ENCODE data around the gene IL25.

DNA sequence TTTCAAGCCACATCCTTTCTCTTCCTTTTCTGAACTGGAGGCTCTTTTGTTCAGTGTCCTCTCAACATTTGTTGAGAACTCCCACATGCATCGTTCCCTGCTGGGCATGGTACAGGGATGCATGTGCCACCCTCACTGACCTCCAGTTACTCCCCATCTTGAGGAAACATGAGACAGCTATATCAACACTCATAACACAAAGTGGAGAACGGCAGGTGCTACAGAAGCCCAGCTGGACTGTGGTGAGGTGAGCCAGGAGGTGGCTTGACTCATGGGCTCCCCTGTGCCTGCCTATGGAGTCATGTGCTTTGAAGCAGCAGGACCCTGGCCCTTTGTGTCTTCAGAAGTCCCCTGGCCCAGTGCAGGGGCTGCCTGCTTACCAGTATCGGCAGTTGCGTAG is 25.7 kb downstream of the IL25 start:
- TF ChIP-seq, protein P1, sequence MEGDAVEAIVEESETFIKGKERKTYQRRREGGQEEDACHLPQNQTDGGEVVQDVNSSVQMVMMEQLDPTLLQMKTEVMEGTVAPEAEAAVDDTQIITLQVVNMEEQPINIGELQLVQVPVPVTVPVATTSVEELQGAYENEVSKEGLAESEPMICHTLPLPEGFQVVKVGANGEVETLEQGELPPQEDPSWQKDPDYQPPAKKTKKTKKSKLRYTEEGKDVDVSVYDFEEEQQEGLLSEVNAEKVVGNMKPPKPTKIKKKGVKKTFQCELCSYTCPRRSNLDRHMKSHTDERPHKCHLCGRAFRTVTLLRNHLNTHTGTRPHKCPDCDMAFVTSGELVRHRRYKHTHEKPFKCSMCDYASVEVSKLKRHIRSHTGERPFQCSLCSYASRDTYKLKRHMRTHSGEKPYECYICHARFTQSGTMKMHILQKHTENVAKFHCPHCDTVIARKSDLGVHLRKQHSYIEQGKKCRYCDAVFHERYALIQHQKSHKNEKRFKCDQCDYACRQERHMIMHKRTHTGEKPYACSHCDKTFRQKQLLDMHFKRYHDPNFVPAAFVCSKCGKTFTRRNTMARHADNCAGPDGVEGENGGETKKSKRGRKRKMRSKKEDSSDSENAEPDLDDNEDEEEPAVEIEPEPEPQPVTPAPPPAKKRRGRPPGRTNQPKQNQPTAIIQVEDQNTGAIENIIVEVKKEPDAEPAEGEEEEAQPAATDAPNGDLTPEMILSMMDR (conservative IDR thresholded peaks at IDR 0.05; ENCODE audit: low read depth, low read length), result no peak
- TF ChIP-seq CHD1 (IDR thresholded peaks at IDR 0.05; ENCODE audit: low read depth, low read length) (no peak), POLR2A (IDR thresholded peaks at IDR 0.05; ENCODE audit: low read depth, low read length) (no peak), SMC3 (IDR thresholded peaks at IDR 0.05; ENCODE audit: low read depth, low read length) (no peak), MXI1 (IDR thresholded peaks at IDR 0.05; ENCODE audit: borderline replicate concordance, low read depth, low read length) (no peak), MAFK (IDR thresholded peaks at IDR 0.05; ENCODE audit: low read depth, low read length) (no peak), MAZ (IDR thresholded peaks at IDR 0.05; ENCODE audit: borderline replicate concordance, low read depth, low read length) (no peak), CEBPB (IDR thresholded peaks at IDR 0.05; ENCODE audit: low read depth, low read length) (no peak), FOS (IDR thresholded peaks at IDR 0.05; ENCODE audit: low read depth, low read length) (no peak), RAD21 (IDR thresholded peaks at IDR 0.05; ENCODE audit: low read length) (no peak), BHLHE40 (IDR thresholded peaks at IDR 0.05; ENCODE audit: low read depth, low read length) (no peak)
- TF ChIP-seq, protein P2, sequence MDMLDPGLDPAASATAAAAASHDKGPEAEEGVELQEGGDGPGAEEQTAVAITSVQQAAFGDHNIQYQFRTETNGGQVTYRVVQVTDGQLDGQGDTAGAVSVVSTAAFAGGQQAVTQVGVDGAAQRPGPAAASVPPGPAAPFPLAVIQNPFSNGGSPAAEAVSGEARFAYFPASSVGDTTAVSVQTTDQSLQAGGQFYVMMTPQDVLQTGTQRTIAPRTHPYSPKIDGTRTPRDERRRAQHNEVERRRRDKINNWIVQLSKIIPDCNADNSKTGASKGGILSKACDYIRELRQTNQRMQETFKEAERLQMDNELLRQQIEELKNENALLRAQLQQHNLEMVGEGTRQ (IDR thresholded peaks at IDR 0.05; ENCODE audit: low read depth, low read length), result no peak
